WTC11 (cell line): Measurements from ENCODE around the gene CENPA. TPM values are rescaled to one million over a fixed set of nuclear protein-coding genes. Genes with fewer than 3 reads are reported as not detected.

Experiments used
- ATAC-seq: fragments of 200-7000 bp; cut with Tn5 transposase; 2 replicates; pipeline ENCODE4 v1.10.0; 2021; ENCODE audit warnings: mild to moderate bottlenecking, moderate library complexity
- CTCF ChIA-PET: fragments of 300-600 bp; sonication (Branson Sonifier 250); formaldehyde crosslinking; loops from one replicate; lab custom pipeline; 2021; ENCODE audit warnings: antibody characterized with exemption; lab: Charles Lee
- POLR2A ChIA-PET: fragments of 350-600 bp; sonication (Branson Sonifier 250); formaldehyde crosslinking; loops from one replicate; lab custom pipeline; 2021; ENCODE audit warnings: antibody characterized with exemption; lab: Charles Lee
- DNase-seq: peaks from one replicate; pipeline ENCODE4 v3.0.0; 2021; ENCODE audit warnings: low spot score
- H3K27ac Mint-ChIP-seq: 2 replicates; pipeline ENCODE4 v1.8.0; 2021; ENCODE audit warnings: mixed read lengths
- H3K27me3 Mint-ChIP-seq: 2 replicates; pipeline ENCODE4 v1.8.0; 2021; ENCODE audit warnings: low read depth, mild to moderate bottlenecking, moderate library complexity, mixed read lengths
- H3K36me3 Mint-ChIP-seq: 2 replicates; pipeline ENCODE4 v1.8.0; 2021; ENCODE audit warnings: mixed read lengths
- H3K4me1 Mint-ChIP-seq: 2 replicates; pipeline ENCODE4 v1.8.0; 2022; ENCODE audit warnings: mixed read lengths
- H3K4me3 Mint-ChIP-seq: 2 replicates; pipeline ENCODE4 v1.8.0; 2021; ENCODE audit warnings: mild to moderate bottlenecking, moderate library complexity, mixed read lengths
- H3K9me3 Mint-ChIP-seq: 2 replicates; pipeline ENCODE4 v1.8.0; 2021; ENCODE audit warnings: mixed read lengths
- ATF2 ChIP-seq: sonication (generic); formaldehyde crosslinking; IDR thresholded peaks from 2 replicates; pipeline ENCODE4 v1.8.1; 2022; ENCODE audit warnings: low read depth, missing genetic modification reagents, borderline replicate concordance
- CBFB ChIP-seq: sonication (generic); formaldehyde crosslinking; IDR thresholded peaks from 2 replicates; pipeline ENCODE4 v1.8.1; 2022; ENCODE audit warnings: mild to moderate bottlenecking, low read depth, missing genetic modification reagents
- ELF4 ChIP-seq: sonication (generic); formaldehyde crosslinking; IDR thresholded peaks from 2 replicates; pipeline ENCODE4 v1.8.1; 2022; ENCODE audit warnings: low read depth, mild to moderate bottlenecking, moderate library complexity, missing genetic modification reagents
- GABPB1 ChIP-seq: sonication (generic); formaldehyde crosslinking; IDR thresholded peaks from 2 replicates; pipeline ENCODE4 v1.8.1; 2023; ENCODE audit warnings: mild to moderate bottlenecking, missing genetic modification reagents
- KAT7 ChIP-seq: sonication (generic); formaldehyde crosslinking; IDR thresholded peaks from 2 replicates; pipeline ENCODE4 v1.8.1; 2023; ENCODE audit warnings: missing genetic modification reagents, mild to moderate bottlenecking, borderline replicate concordance
- SOX15 ChIP-seq: fragments of 250-450 bp; sonication (Bioruptor Pico); IDR thresholded peaks from 2 replicates; pipeline ENCODE4 v1.9.0; 2021; ENCODE audit warnings: mild to moderate bottlenecking
- USF1 ChIP-seq: sonication (generic); formaldehyde crosslinking; IDR thresholded peaks from 2 replicates; pipeline ENCODE4 v1.8.0; 2022; ENCODE audit warnings: mild to moderate bottlenecking, missing genetic modification reagents
- ZNF416 ChIP-seq: fragments of 250-450 bp; sonication (Bioruptor Pico); IDR thresholded peaks from 2 replicates; pipeline ENCODE4 v1.9.0; 2021; ENCODE audit warnings: mild to moderate bottlenecking, inconsistent platforms
- ZSCAN18 ChIP-seq: fragments of 250-450 bp; sonication (Bioruptor Pico); IDR thresholded peaks from 2 replicates; pipeline ENCODE4 v2.1.2; 2022; ENCODE audit warnings: mild to moderate bottlenecking, moderate library complexity
- total RNA-seq: library from RNA; stranded (reverse); gene quantifications from 3 replicates; pipeline ENCODE4 v1.2.3, GENCODE V29; 2021
- TF ChIP-seq, protein P1 (sequence below): fragments of 250-450 bp; sonication (Bioruptor Pico); IDR thresholded peaks from 2 replicates; pipeline ENCODE4 v1.9.0; 2021; ENCODE audit warnings: moderate library complexity, mild to moderate bottlenecking, inconsistent platforms, borderline replicate concordance
- TF ChIP-seq, protein P2 (sequence below): fragments of 250-450 bp; sonication (Bioruptor Pico); IDR thresholded peaks from 2 replicates; pipeline ENCODE4 v1.8.0; 2021; ENCODE audit warnings: mild to moderate bottlenecking
- TF ChIP-seq, protein P3 (sequence below): sonication (generic); formaldehyde crosslinking; IDR thresholded peaks from 2 replicates; pipeline ENCODE4 v1.8.1; 2023; ENCODE audit warnings: mild to moderate bottlenecking, missing genetic modification reagents, borderline replicate concordance
- TF ChIP-seq, protein P4 (sequence below): fragments of 200-600 bp; IDR thresholded peaks from 2 replicates; pipeline ENCODE4 v1.8.0; 2022; ENCODE audit warnings: antibody characterized with exemption

CENPA gene
- total RNA-seq, 1 experiment from 2014 or later: 45.6 TPM

DNA sequence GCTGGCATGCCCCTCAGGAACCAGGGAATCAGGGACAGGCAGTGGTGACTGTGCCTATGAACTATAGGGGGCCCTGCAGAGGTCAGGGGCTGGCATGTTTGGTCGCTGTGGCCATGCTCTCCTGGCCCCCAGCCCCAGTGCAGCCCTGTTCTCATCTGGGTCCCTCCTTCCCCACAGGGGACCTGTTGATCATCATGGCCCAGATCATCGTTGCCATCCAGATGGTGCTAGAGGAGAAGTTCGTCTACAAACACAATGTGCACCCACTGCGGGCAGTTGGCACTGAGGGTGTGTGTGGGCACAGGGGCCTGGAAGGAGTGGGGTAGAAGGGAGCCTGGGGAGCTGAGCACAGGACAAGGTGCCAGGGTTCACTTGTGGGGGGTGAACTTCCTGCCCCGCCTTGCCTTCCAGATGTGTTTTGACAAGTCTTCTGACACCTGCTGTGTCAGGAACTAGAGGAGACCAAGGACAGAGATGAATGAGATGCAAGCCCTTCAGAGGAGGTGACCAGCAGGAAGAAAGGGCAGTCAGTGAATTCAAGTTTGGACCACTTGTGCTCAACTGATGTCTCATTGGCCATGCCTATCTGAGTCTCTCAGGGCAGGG lies 9.6 kb upstream of the CENPA start:
- no peak overlapping the region for H3K4me3 Mint-ChIP-seq
- H3K36me3 Mint-ChIP-seq: peaks cover 7% of the 10 kb centered on the region; the same call in 1 of the 2 replicates
- POLR2A ChIA-PET: no interaction called here
- DNase-seq (no peak), ATAC-seq (no peak)
- H3K4me1 Mint-ChIP-seq: no peaks in the 10 kb centered on the region
- H3K9me3 Mint-ChIP-seq: no peaks in the 10 kb centered on the region
- no peak overlapping the region for H3K27ac Mint-ChIP-seq
- CTCF ChIA-PET: no interaction called here
- no peak for TF ChIP-seq USF1 (CRISPR knock-in tag)
- TF ChIP-seq, protein P1, sequence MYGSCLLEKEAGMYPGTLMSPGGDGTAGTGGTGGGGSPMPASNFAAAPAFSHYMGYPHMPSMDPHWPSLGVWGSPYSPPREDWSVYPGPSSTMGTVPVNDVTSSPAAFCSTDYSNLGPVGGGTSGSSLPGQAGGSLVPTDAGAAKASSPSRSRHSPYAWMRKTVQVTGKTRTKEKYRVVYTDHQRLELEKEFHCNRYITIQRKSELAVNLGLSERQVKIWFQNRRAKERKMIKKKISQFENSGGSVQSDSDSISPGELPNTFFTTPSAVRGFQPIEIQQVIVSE: no peak
- TF ChIP-seq, all 79 proteins: peak for 0
- H3K27me3 Mint-ChIP-seq: no peaks in the 10 kb centered on the region

DNA sequence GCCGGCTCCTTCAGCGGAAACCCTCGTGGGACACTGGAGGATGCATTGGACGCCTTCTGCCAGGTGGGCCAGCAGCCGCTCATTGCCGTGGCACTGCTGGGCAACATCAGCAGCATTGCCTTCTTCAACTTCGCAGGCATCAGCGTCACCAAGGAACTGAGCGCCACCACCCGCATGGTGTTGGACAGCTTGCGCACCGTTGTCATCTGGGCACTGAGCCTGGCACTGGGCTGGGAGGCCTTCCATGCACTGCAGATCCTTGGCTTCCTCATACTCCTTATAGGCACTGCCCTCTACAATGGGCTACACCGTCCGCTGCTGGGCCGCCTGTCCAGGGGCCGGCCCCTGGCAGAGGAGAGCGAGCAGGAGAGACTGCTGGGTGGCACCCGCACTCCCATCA lies 7.8 kb upstream of the CENPA start:
- Mint-ChIP-seq H3K4me1 (no peaks in the 10 kb centered on the region), H3K36me3 (peaks cover 7% of the 10 kb centered on the region; the same call in 1 of the 2 replicates), H3K9me3 (no peaks in the 10 kb centered on the region), H3K27me3 (no peaks in the 10 kb centered on the region), H3K27ac (no peak overlapping the region), H3K4me3 (no peak overlapping the region)
- DNase-seq (no peak), ATAC-seq (no peak)
- POLR2A ChIA-PET: no interaction called here
- TF ChIP-seq, protein P1: no peak
- no peak for TF ChIP-seq ZSCAN18 (CRISPR knock-in tag)
- TF ChIP-seq, protein P2, sequence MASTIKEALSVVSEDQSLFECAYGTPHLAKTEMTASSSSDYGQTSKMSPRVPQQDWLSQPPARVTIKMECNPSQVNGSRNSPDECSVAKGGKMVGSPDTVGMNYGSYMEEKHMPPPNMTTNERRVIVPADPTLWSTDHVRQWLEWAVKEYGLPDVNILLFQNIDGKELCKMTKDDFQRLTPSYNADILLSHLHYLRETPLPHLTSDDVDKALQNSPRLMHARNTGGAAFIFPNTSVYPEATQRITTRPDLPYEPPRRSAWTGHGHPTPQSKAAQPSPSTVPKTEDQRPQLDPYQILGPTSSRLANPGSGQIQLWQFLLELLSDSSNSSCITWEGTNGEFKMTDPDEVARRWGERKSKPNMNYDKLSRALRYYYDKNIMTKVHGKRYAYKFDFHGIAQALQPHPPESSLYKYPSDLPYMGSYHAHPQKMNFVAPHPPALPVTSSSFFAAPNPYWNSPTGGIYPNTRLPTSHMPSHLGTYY (CRISPR knock-in tag): no peak
- TF ChIP-seq, protein P3, sequence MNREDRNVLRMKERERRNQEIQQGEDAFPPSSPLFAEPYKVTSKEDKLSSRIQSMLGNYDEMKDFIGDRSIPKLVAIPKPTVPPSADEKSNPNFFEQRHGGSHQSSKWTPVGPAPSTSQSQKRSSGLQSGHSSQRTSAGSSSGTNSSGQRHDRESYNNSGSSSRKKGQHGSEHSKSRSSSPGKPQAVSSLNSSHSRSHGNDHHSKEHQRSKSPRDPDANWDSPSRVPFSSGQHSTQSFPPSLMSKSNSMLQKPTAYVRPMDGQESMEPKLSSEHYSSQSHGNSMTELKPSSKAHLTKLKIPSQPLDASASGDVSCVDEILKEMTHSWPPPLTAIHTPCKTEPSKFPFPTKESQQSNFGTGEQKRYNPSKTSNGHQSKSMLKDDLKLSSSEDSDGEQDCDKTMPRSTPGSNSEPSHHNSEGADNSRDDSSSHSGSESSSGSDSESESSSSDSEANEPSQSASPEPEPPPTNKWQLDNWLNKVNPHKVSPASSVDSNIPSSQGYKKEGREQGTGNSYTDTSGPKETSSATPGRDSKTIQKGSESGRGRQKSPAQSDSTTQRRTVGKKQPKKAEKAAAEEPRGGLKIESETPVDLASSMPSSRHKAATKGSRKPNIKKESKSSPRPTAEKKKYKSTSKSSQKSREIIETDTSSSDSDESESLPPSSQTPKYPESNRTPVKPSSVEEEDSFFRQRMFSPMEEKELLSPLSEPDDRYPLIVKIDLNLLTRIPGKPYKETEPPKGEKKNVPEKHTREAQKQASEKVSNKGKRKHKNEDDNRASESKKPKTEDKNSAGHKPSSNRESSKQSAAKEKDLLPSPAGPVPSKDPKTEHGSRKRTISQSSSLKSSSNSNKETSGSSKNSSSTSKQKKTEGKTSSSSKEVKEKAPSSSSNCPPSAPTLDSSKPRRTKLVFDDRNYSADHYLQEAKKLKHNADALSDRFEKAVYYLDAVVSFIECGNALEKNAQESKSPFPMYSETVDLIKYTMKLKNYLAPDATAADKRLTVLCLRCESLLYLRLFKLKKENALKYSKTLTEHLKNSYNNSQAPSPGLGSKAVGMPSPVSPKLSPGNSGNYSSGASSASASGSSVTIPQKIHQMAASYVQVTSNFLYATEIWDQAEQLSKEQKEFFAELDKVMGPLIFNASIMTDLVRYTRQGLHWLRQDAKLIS (CRISPR knock-in tag): no peak
- no peak for TF ChIP-seq CBFB (CRISPR knock-in tag)
- TF ChIP-seq, protein P4, sequence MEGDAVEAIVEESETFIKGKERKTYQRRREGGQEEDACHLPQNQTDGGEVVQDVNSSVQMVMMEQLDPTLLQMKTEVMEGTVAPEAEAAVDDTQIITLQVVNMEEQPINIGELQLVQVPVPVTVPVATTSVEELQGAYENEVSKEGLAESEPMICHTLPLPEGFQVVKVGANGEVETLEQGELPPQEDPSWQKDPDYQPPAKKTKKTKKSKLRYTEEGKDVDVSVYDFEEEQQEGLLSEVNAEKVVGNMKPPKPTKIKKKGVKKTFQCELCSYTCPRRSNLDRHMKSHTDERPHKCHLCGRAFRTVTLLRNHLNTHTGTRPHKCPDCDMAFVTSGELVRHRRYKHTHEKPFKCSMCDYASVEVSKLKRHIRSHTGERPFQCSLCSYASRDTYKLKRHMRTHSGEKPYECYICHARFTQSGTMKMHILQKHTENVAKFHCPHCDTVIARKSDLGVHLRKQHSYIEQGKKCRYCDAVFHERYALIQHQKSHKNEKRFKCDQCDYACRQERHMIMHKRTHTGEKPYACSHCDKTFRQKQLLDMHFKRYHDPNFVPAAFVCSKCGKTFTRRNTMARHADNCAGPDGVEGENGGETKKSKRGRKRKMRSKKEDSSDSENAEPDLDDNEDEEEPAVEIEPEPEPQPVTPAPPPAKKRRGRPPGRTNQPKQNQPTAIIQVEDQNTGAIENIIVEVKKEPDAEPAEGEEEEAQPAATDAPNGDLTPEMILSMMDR: no peak
- no peak for TF ChIP-seq ATF2 (CRISPR knock-in tag)
- TF ChIP-seq GABPB1: no peak
- TF ChIP-seq ELF4: no peak
- no peak for TF ChIP-seq SOX15 (CRISPR knock-in tag)
- TF ChIP-seq KAT7: no peak
- TF ChIP-seq ZNF416 (CRISPR knock-in tag): no peak
- CTCF ChIA-PET: interaction anchor here (1.2 kb wide), 1 partner anchor 32 kb away, joined by 3 read pairs; no protein-coding TSS in a partner anchor
